K562 (cell line): ENCODE results near the gene MEF2D. TPM values are rescaled to one million over a fixed set of nuclear protein-coding genes. Genes with fewer than 3 reads are reported as not detected.

Source experiments
- ATAC-seq: fragments of 200-7000 bp; cut with Tn5 transposase; 3 replicates; pipeline ENCODE4 v1.9.1; 2020; ENCODE audit warnings: moderate library complexity
- BruUV-seq: library from RNA; stranded (reverse); fragments of 400-500 nt; replicated peaks from 2 replicates; lab custom pipeline; 2021; lab: Mats Ljungman, UMichigan
- CTCF ChIA-PET: fragments of 300-600 bp; formaldehyde crosslinking; extraction: SDS; loops from one replicate; lab custom pipeline; 2021; ENCODE audit warnings: low intra/inter-chr PET ratio; lab: Yijun Ruan, JAX
- POLR2A ChIA-PET: fragments of 300-600, 350-650 bp; sonication (Branson Sonifier 250); formaldehyde crosslinking; extraction: SDS; loops from one replicate; lab custom pipeline; 2021; ENCODE audit warnings: antibody characterized with exemption, inconsistent platforms; lab: Yijun Ruan, JAX
- DNase-seq, 4 experiments: peaks; one replicate each; pipeline versions ENCODE4 v3.0.0 to v3.0.0-alpha.2; 2011 to 2018; ENCODE audit warnings: low spot score in 3 of 4, mixed read lengths in 3 of 4; ENCODE audit errors: extremely low read depth in 1 of 4
- FAIRE-seq: peaks from 2 replicates; lab custom pipeline; 2011; peaks lifted over from hg19 to GRCh38; lab: Jason Lieb, UNC
- H2AFZ ChIP-seq: 2 replicates; pipeline ENCODE4 v1.6.0; 2011; ENCODE audit warnings: low read depth, low read length, control low read depth, inconsistent platforms
- H3K27ac ChIP-seq: fragments of 200-600 bp; 3 replicates; pipeline ENCODE4 v1.8.0; 2011; ENCODE audit warnings: low read depth, mild to moderate bottlenecking, control low read depth, inconsistent platforms, low read length, moderate library complexity, mixed read lengths; ENCODE audit errors: extremely low read depth
- H3K27me3 ChIP-seq, 2 experiments: fragments of 300-600 bp in 1 of 2; 2 replicates in 1 of 2; 3 replicates in 1 of 2; pipeline versions ENCODE4 v1.6.0 to v1.8.0; 2011; ENCODE audit warnings: inconsistent platforms in 2 of 2, low read length in 2 of 2, mild to moderate bottlenecking in 1 of 2, mixed read lengths in 1 of 2, moderate library complexity in 1 of 2; ENCODE audit not compliant: control insufficient read depth in 2 of 2, insufficient read depth in 2 of 2
- H3K36me3 ChIP-seq: fragments of 300-600 bp; 3 replicates; pipeline ENCODE4 v1.8.0; 2011; ENCODE audit warnings: mild to moderate bottlenecking, low read length, inconsistent platforms; ENCODE audit not compliant: control insufficient read depth, insufficient read depth
- H3K4me1 ChIP-seq, 2 experiments: fragments of 200-600 bp in 1 of 2; replicated peaks in 1 of 2; 2 replicates in 1 of 2; 3 replicates in 1 of 2; pipeline versions ENCODE4 v1.5.1 to v1.8.0; 2011; ENCODE audit warnings: inconsistent platforms in 2 of 2, low read length in 2 of 2, mild to moderate bottlenecking in 1 of 2, mixed read lengths in 1 of 2, moderate library complexity in 1 of 2; ENCODE audit not compliant: control insufficient read depth in 2 of 2, insufficient read depth in 2 of 2
- H3K4me2 ChIP-seq: 2 replicates; pipeline ENCODE4 v1.6.1; 2011; ENCODE audit warnings: low read length, control low read depth, inconsistent platforms, mixed read lengths; ENCODE audit not compliant: insufficient read depth
- H3K4me3 ChIP-seq: fragments of 200-600 bp; sonication (generic), shearing (Covaris generic); 2 replicates; pipeline ENCODE4 v1.5.1; 2016; ENCODE audit warnings: control low read depth, inconsistent platforms
- H3K79me2 ChIP-seq: fragments of 200-600 bp; 3 replicates; pipeline ENCODE4 v1.8.0; 2011; ENCODE audit warnings: low read length, inconsistent platforms; ENCODE audit not compliant: control insufficient read depth, insufficient read depth
- H3K9ac ChIP-seq, 2 experiments: 2 replicates each; pipeline versions ENCODE4 v1.6.0 to v1.6.1; 2011; ENCODE audit warnings: low read depth in 2 of 2, low read length in 2 of 2, control low read depth in 1 of 2, inconsistent platforms in 1 of 2, mild to moderate bottlenecking in 1 of 2, mixed read lengths in 1 of 2; ENCODE audit not compliant: insufficient read depth in 1 of 2
- H3K9me1 ChIP-seq: one replicate; pipeline ENCODE4 v1.6.0; 2011; ENCODE audit warnings: inconsistent platforms, mild to moderate bottlenecking, low read length, moderate library complexity; ENCODE audit not compliant: control insufficient read depth, insufficient read depth
- H3K9me3 ChIP-seq: replicated peaks from 2 replicates; pipeline ENCODE4 v1.5.1; 2011; ENCODE audit warnings: low read depth, low read length, inconsistent platforms; ENCODE audit not compliant: control insufficient read depth, insufficient read depth
- H4K20me1 ChIP-seq: replicated peaks from 2 replicates; pipeline ENCODE4 v1.6.1; 2011; ENCODE audit warnings: low read length, inconsistent platforms, mixed read lengths; ENCODE audit not compliant: control insufficient read depth, insufficient read depth
- CLOCK ChIP-seq: fragments of 250-450 bp; sonication (Bioruptor Pico); IDR thresholded peaks from 2 replicates; pipeline ENCODE4 v1.4.0; 2020; ENCODE audit warnings: mild to moderate bottlenecking, moderate library complexity, borderline replicate concordance
- HDAC1 ChIP-seq, 2 experiments: fragments of 450-650 bp; IDR thresholded peaks; 2 replicates each; pipeline ENCODE4 v1.6.1; 2016 to 2017; ENCODE audit warnings: inconsistent platforms in 1 of 2, mild to moderate bottlenecking in 1 of 2, moderate library complexity in 1 of 2
- POU5F1 ChIP-seq: fragments of 150-350 bp; IDR thresholded peaks from 2 replicates; pipeline ENCODE4 v1.6.1; 2014; ENCODE audit warnings: borderline replicate concordance, low read length, low read depth, mild to moderate bottlenecking; ENCODE audit not compliant: partially characterized antibody
- ZBTB1 ChIP-seq: sonication (generic); formaldehyde crosslinking; IDR thresholded peaks from 2 replicates; pipeline ENCODE4 v1.8.1; 2023; ENCODE audit warnings: missing genetic modification reagents, low read depth, mild to moderate bottlenecking, borderline replicate concordance
- ZNF408 ChIP-seq: fragments of 250-450 bp; sonication (Bioruptor Pico); IDR thresholded peaks from 2 replicates; pipeline ENCODE4 v1.4.0; 2020; ENCODE audit warnings: low read depth, mild to moderate bottlenecking, moderate library complexity
- WGBS: fragments of 100-300 bp; shearing (Covaris generic); methylation state at CpG from one replicate; pipeline ENCODE4 v1.1.6; 2016; ENCODE audit warnings: low coverage, mixed read lengths; ENCODE audit not compliant: insufficient coverage; ENCODE audit errors: missing lambda C conversion rate; 5-methylcytosine and 5-hydroxymethylcytosine counted together
- in situ Hi-C: fragments of 300-500 bp; cut with MboI; formaldehyde crosslinking; loops from 4 replicates; pipeline ENCODE4 v1.15.0; 2018; ENCODE audit warnings: inconsistent platforms, mixed read lengths
- intact Hi-C: fragments of 100-400 bp; cut with micrococcal nuclease; formaldehyde crosslinking; loops from 2 replicates; pipeline ENCODE4 v1.14.2; 2022
- polyA plus RNA-seq, 8 experiments: library from polyadenylated mRNA; depleted of rRNA in 4 of 8; stranded (reverse) in 5 of 8; unstranded in 3 of 8; fragments of >200 nt; fragmentation: Nextera tagmentation in 2 of 8; fragmentation: Illumina TruSeq in 1 of 8; extraction: Ambion mirVana in 2 of 8; extraction: Trizol in 1 of 8; gene quantifications; 2 replicates each; pipeline versions ENCODE4 v1.2.1 to v1.2.3, GENCODE V29; 2011 to 2014; ENCODE audit warnings: inconsistent platforms in 1 of 8, missing spikeins in 1 of 8
- total RNA-seq, 7 experiments: library from RNA; depleted of rRNA in 6 of 7; stranded (reverse); fragments of >200 nt in 6 of 7; fragmentation: Illumina TruSeq in 2 of 7; extraction: Trizol in 2 of 7; gene quantifications; 2 replicates each; pipeline versions ENCODE4 v1.2.1 to v1.2.3, GENCODE V29; 2011 to 2021; ENCODE audit warnings: low replicate concordance in 1 of 7

MEF2D gene
- total and polyA plus RNA-seq, 9 of the 15 experiments (the other 6 are each of a cell fraction or from before 2014, with no cell fraction given): 0.10 to 19.5 (median 2.6) TPM

GRCh38 chr1:156437037-156437867, 63.3 kb downstream of the MEF2D start:
- no peaks in the 10 kb centered on the region; the same call in 1 of the 2 replicates for H4K20me1 ChIP-seq
- H3K9ac ChIP-seq: no peak overlapping the region
- no peak for ATAC-seq
- no peaks in the 10 kb centered on the region for H3K9me1 ChIP-seq
- POLR2A ChIA-PET: interaction anchor here (0.6 to 1.5 kb wide), 5 partner anchors 11 to 62 kb away, joined by 3 to 4 read pairs (median 3); no protein-coding TSS in a partner anchor
- no peak for TF ChIP-seq ZBTB1 (CRISPR knock-in tag)
- no peak for TF ChIP-seq CLOCK
- TF ChIP-seq POU5F1: no peak
- no peak for TF ChIP-seq HDAC1 (IDR thresholded peaks at IDR 0.05)
- TF ChIP-seq ZNF408 (CRISPR knock-in tag): no peak
- peaks cover 3 to 15% of the 10 kb centered on the region in 2 experiments; a peak in 4 of 5 replicates for H3K4me1 ChIP-seq
- H3K4me2 ChIP-seq: no peak overlapping the region
- H3K9me3 ChIP-seq: no peaks in the 10 kb centered on the region
- no peak for FAIRE-seq
- no peak overlapping the region for H3K4me3 ChIP-seq
- DNase-seq: no peak
- no peak overlapping the region for H2AFZ ChIP-seq
- H3K27me3 ChIP-seq: peaks cover 75 to 78% of the 10 kb centered on the region in 2 experiments
- WGBS: 19% methylated on average over 17 of the region's 19 CpGs
- intact Hi-C loops (no loop called here), in situ Hi-C loops (no loop called here)
- no peak overlapping the region for H3K27ac ChIP-seq
- H3K36me3 ChIP-seq: no peaks in the 10 kb centered on the region
- no peaks in the 10 kb centered on the region for H3K79me2 ChIP-seq
- CTCF ChIA-PET: interaction anchor here (0.6 kb wide), 1 partner anchor 59 kb away, joined by 3 read pairs; no protein-coding TSS in a partner anchor
- BruUV-seq: no TSS peak
